Measurements from ENCODE around the gene SLC35D3. TPM values are rescaled to one million over a fixed set of nuclear protein-coding genes. Genes with fewer than 3 reads are reported as not detected.
"Not testable (repeated sequence)": the region's sequence is repeated elsewhere in the genome, so short reads cannot be mapped to it uniquely, and the experiment has no call there.

The SLC35D3 gene
- total RNA-seq: 0.10 TPM

DNA sequence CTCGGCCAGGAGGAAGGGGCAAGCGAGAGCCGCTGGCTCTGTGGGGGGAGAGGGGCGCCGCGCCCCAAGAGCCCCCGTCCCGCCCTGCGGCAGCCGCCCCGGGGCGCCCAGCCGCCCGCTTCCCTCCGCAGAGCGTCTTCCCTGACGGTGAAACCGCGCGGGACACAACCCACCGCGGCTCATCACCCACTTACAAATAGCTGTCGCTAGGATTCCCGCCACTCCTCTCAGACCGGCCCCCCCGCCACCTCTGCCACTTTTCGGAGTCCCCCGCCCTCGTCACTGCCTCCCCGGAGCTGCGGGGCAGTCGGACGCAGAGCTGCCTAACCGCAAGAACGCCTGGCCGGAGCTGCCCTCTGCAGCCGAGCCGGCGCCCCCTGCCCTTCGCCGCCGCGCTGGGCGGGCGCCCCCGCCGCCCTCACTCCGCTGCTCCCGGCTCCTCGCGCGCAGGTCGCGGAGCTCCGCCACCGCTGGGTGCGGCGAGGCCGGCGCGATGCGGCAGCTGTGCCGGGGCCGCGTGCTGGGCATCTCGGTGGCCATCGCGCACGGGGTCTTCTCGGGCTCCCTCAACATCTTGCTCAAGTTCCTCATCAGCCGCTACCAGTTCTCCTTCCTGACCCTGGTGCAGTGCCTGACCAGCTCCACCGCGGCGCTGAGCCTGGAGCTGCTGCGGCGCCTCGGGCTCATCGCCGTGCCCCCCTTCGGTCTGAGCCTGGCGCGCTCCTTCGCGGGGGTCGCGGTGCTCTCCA lies at the start of gene SLC35D3:
Gene SLC35D3, plus strand, starts transcription at position 366 of the 749 bp plus-strand sequence. Its CDS starts 128 bp downstream, at position 494.
- no peak for DNase-seq

GRCh38 chr6:136873748-136874147 lies 48.4 kb upstream of the SLC35D3 start:
- DNase-seq: no peak

DNA sequence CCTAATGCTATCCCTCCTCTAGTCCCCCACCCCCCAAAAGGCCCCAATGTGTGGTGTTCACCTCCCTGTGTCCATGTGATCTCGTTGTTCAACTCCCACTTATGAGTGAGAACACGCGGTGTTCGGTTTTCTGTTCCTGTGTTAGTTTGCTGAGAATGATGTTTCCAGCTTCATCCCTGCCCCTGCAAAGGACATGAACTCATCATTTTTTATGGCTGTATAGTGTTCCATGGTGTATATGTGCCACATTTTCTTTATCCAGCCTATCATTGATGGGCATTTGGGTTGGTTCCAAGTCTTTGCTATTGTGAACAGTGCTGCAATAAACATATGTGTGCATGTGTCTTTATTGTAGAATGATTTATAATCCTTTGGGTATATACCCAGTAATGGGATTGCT lies 45.6 kb upstream of the SLC35D3 start:
- not testable (repeated sequence) for DNase-seq

DNA sequence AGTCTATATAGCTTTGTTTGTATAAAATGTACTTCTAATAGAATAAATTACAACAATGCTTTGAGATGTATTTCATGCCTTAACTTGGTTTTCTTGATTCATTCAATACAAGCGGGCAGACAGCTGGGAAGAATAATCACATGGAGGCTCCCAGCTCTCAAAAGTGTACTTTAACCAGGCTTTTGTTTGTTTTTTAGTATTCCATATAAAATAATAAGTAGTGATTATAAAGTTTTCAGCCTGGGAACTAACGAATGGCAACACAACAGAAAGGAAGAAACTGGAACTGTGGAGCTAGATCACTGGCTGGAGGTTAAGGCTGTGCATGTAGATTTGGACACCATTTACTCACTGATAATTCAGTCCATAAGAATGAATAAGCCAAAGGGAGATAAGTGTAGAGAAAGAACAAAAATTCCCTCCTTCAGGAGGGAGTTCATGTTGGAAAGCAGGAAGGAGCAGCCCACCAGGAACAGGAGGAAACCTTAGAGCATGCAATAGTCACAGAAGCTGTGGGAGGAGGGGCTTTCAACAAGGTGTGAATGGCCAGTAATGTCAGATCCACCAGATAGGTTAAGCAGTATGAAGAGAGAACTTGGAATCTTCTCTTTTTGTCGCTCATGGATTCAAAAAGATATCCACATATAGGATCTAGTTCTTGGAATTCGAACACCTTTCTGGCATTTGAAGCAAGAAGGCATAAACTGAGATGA lies 41.2 kb upstream of the SLC35D3 start:
- DNase-seq: no peak

DNA sequence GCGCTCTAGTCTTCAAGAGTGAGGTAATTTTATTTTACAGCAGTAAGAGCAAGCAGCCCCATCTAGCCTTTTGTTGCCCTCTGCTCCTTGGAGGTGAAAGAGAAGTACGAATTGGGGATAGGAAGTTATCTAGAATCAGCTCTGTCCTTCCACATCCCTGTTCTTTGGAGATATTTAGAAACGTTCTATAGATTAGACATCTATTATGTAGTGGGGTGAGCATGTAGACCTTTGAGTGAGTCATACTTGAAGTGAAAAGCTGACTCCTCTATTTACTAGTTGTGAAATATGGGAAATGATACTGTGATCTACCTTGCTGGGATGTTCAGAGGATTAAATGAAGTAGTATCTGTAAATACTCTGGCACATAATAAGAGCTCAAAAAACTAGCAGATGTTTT lies 36.0 kb upstream of the SLC35D3 start:
- DNase-seq: no peak

DNA sequence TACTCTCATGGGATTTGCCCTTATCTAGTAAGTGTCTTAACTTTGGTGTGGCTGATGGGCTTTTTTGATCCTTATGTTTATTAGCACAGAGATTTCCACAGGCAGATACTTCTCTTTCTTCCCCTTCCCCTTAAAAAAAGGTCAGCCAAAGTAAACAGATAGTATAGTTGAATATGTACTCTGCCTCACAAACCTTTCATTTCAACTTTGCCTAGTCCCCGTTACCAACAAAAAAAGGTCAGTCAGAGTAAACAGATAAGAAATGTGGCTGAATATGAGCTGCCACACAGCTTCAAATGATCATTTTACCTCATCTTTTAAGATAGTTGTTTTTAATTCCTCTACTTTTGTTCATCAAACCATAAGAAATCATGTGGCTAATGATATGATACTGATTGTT lies 34.1 kb upstream of the SLC35D3 start:
- DNase-seq: no peak

DNA sequence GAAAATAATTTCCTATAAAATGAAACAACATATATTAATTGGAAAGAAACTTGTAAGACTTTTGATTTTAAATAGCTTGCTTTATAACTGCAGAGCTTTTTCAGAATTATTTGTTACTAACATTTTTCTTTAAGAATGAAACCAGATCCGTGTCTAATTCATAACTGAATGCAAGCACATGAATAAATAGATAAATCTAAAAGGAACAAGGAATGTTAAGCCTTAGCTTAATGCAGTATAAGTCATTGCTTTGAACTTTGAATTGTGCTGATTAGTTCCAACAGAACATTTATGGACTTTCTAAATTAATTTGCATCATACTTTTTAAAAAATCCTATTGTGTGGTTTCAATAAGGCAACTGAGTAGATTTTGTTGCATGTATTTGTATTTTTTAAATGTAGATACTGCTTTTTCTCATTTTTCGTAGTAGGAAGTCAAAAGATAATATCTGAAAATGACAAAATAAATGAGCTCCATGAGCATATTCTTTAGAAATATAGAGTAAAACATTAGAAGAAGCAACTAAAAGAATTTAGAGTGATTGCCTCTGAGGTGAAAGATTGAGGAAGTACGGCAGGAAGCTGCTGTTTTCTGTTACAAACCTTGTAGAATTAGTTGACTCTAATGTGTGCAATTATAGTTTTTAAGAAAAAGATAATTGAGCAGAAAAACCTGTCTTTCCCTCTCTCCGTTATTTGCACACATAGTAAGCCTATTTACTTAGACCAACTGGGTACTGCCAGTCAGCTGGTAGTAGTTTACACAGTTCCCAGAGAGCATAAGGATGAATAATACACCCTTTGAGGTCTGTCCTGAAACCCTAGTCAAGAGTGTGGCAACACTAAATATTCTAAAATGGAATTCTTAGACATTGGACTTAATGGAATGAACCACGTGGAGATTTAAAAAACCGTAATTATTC lies 32.6 kb upstream of the SLC35D3 start:
- DNase-seq: no peak

GRCh38 chr6:136890194-136890839 lies 31.8 kb upstream of the SLC35D3 start:
- DNase-seq: no peak

GRCh38 chr6:136890986-136891385 lies 31.1 kb upstream of the SLC35D3 start:
- no peak for DNase-seq

- no peak for DNase-seq
These were observed 28.9 kb upstream of the SLC35D3 start for GRCh38 chr6:136893187-136893586.

DNA sequence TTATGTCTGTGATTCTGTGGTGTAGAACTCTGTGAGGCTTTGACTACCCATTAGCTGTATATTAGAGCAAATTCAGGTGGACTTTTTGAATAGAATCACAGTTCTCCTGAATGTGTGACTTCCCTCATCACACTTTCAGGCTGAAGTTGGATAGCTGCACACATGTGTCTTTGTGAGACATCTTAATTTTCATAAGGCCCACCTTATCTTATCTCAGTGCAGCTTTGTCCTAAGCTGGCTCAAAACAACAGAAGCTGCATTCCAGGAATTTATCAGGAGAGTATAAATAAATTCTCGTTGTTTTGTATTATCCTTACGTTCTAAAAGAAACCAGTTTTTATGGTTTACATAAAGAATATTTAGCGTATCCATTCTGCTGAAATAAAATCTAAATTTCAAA lies 26.2 kb upstream of the SLC35D3 start:
- DNase-seq: no peak

GRCh38 chr6:136897071-136897470 lies 25.0 kb upstream of the SLC35D3 start:
- no peak for DNase-seq

- no peak for DNase-seq
These were observed 20.8 kb upstream of the SLC35D3 start for GRCh38 chr6:136901212-136901784.

DNA sequence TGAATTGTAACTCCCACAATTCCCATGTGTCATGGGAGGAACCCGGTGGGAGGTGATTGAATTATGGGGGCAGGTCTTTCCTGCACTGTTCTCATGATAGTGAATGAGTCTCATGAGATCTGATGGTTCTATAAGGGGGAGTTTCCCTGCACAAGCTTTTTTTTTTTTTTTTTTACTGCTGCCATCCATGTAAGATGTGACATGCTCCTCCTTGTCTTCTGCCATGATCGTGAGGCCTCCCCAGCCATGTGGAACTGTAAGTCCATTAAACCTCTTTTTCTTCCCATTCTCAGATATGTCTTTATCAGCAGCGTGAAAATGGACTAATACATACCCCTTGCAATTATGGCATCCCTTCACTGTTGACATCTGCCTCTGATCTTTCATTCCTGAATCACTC lies 17.6 kb upstream of the SLC35D3 start:
- not testable (repeated sequence) for DNase-seq

GRCh38 chr6:136914947-136915346 lies 7.2 kb upstream of the SLC35D3 start:
- no peak for DNase-seq

GRCh38 chr6:136918706-136919105 lies 3.4 kb upstream of the SLC35D3 start:
- DNase-seq: no peak

DNA sequence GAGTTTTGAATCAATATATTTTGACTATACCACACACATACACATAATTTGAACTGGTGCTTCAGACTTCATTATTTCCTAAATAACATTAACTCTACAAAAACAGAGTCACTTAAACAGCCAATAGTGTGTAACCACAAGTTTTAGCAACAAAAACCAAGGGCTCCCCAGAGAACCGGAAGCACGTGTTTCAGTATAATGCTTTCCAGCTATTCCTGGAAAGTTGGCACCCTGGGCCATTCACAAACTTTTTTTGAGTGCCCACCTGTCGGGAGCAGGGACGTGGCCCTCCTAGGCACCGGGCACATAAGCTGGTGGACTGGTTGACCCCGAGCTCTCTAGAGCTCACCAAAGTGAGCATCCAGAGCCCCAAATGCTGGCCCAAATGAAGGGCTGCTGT lies 1.9 kb upstream of the SLC35D3 start:
- DNase-seq: no peak

DNA sequence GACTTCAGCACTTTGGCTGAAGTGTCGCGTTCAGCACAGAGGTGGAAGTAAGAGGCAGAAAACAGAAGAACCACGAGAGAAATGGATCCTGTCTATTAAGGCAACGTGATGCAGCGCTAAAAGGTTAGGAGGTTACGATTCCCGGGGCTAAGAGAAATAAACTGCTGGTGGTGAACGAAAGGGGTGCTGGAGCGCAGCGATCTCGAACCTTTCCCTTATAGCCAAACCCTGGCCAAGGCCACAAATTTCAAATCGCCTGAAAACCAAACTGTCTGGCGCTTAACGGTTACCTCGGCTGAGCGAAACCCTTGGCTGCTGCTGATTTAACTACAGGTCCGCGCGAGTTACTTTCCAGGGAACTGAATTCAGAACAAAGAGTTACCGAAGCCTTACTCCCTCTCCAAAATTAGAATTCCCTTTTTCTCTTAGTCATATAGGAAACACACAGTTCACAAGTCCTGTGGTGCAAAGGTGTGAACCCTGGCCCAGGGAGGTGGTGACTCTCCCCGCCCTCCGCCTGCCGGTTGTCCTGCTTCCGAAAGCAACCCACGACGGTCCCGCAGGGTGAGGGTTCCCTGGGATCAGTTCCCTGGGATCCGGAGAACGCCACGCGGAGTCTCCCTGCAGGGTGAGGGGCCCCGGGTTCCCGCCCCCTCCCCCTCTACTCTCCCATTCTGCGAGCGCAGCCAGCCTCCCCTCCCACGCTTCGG lies 1.3 kb upstream of the SLC35D3 start:
- DNase-seq: no peak

DNA sequence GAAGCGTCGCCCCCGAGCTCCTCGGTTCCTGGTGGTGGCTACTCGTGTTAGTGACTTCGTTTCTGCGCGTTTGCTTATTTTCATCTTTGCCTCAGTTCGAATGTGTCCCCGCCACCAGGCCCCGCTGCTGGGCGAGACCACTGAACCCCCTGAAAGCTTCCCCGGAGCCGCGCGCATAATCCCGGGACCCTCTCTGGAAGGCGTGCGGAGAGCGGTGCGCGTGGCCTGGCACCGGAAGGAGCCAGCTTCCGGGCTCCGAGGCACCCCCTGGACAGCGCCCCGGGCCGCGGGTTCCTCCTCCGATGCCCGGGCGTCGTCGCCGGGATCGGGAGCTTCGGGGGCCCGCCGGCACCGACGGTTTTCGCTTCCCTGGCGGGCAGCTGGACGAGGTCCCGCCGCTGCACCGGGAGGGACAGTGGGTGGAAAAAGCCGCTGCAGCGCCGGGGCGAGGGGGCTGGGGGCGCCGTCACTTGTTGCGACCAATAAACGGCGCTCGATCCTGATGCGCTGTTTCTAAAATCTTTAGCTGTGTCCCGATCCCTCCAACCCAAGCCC lies 643 bp upstream of the SLC35D3 start:
- DNase-seq: no peak

DNA sequence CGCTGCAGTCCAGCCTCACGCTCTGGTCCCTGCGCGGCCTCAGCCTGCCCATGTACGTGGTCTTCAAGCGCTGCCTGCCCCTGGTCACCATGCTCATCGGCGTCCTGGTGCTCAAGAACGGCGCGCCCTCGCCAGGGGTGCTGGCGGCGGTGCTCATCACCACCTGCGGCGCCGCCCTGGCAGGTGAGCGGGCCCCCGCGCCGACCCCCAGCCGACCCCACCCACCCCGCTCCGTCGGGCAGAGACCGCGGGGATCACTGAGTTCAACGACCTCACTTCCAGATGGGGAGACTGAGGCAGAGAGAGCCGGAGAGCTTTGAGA lies 545 bp downstream of the SLC35D3 start:
- no peak for DNase-seq

All from skin of body (tissue), 2 donors.